ENCODE measurements around the gene EDDM3A. TPM values are rescaled to one million over a fixed set of nuclear protein-coding genes. Genes with fewer than 3 reads are reported as not detected.
"Not testable (repeated sequence)": the region's sequence is repeated elsewhere in the genome, so short reads cannot be mapped to it uniquely, and the experiment has no call there.

The EDDM3A gene
- total RNA-seq, 1 donor from 2014 or later: not detected

GRCh38 chr14:20733684-20734429 is 11.8 kb upstream of the EDDM3A start:
- no peak for ATAC-seq

GRCh38 chr14:20734430-20734806 is 11.3 kb upstream of the EDDM3A start:
- no peak for ATAC-seq

- ATAC-seq: not testable (repeated sequence)
These were observed 7.4 kb upstream of the EDDM3A start for GRCh38 chr14:20738292-20738691.

GRCh38 chr14:20742132-20742531 is 3.6 kb upstream of the EDDM3A start:
- no peak for ATAC-seq

- ATAC-seq: peak; percentile 74
These were observed 2.1 kb upstream of the EDDM3A start for GRCh38 chr14:20743556-20743955.

- ATAC-seq: no peak
These were observed 879 bp downstream of the EDDM3A start for GRCh38 chr14:20746566-20746965.

- ATAC-seq: no peak
These were observed 2.8 kb downstream of the EDDM3A start for GRCh38 chr14:20748439-20748838.

GRCh38 chr14:20750194-20750593 is 4.5 kb downstream of the EDDM3A start:
- ATAC-seq: no peak

- no peak for ATAC-seq
These were observed 6.4 kb downstream of the EDDM3A start for GRCh38 chr14:20751963-20752562.

- no peak for ATAC-seq
These were observed 8.6 kb downstream of the EDDM3A start for GRCh38 chr14:20754308-20754707.

GRCh38 chr14:20755037-20755436 is 9.3 kb downstream of the EDDM3A start:
- ATAC-seq: no peak

- no peak for ATAC-seq
These were observed 12.3 kb downstream of the EDDM3A start for GRCh38 chr14:20757965-20758364.

GRCh38 chr14:20759465-20759864 is 13.8 kb downstream of the EDDM3A start:
- not testable (repeated sequence) for ATAC-seq

GRCh38 chr14:20760950-20761349 is 15.3 kb downstream of the EDDM3A start:
- no peak for ATAC-seq

- no peak for ATAC-seq
These were observed 22.9 kb downstream of the EDDM3A start for GRCh38 chr14:20768593-20768892.

- ATAC-seq: no peak
These were observed 23.7 kb downstream of the EDDM3A start for GRCh38 chr14:20769421-20769820.

GRCh38 chr14:20772650-20773049 is 27.0 kb downstream of the EDDM3A start:
- ATAC-seq: no peak

GRCh38 chr14:20774258-20774824 is 28.7 kb downstream of the EDDM3A start:
- ATAC-seq: no peak

- ATAC-seq: no peak
These were observed 29.4 kb downstream of the EDDM3A start for GRCh38 chr14:20775043-20775442.

- no peak for ATAC-seq
These were observed 30.2 kb downstream of the EDDM3A start for GRCh38 chr14:20775901-20776300.

- no peak for ATAC-seq
These were observed 36.1 kb downstream of the EDDM3A start for GRCh38 chr14:20781803-20782202.

GRCh38 chr14:20782280-20782890 is 36.7 kb downstream of the EDDM3A start:
- no peak for ATAC-seq

GRCh38 chr14:20787025-20787424 is 41.3 kb downstream of the EDDM3A start:
- ATAC-seq: no peak
